Left renal cortex interstitium (tissue), 4 donors: ENCODE measurements around the gene TTLL3. TPM values are rescaled to one million over a fixed set of nuclear protein-coding genes. Genes with fewer than 3 reads are reported as not detected.

Experiments used
- polyA plus RNA-seq, 4 donors: library from polyadenylated mRNA; unstranded; fragments of 120-200 nt; gene quantifications; one replicate each; pipeline ENCODE4 v1.2.1, GENCODE V29; 2013; ENCODE audit not compliant: insufficient read length in 4 of 4

TTLL3 gene
- polyA plus RNA-seq, 4 donors, result 28.2 to 96.7 (median 60.5) TPM

Other genes with a start within 250 kb of the TTLL3 start
- gene MTMR14, start 160.8 kb upstream of the TTLL3 start, polyA plus RNA-seq, result 10 to 100 TPM; 32.4 to 36.4 (median 34.4) TPM
- under 1 TPM in 2 of 4 donors, not detected in 2; 0.14 to 0.30 TPM for gene CPNE9, start 106.4 kb upstream of the TTLL3 start, polyA plus RNA-seq
- 10 to 100 TPM; 17.9 to 23.9 (median 20.9) TPM for gene BRPF1, start 78.5 kb upstream of the TTLL3 start, polyA plus RNA-seq
- 10 to 100 TPM; 47.5 to 82.6 (median 57.0) TPM for gene OGG1, start 60.3 kb upstream of the TTLL3 start, polyA plus RNA-seq
- gene CAMK1, start 40.3 kb upstream of the TTLL3 start, polyA plus RNA-seq, result 10 to 100 TPM; 16.3 to 22.7 (median 21.7) TPM
- 10 to 100 TPM; 58.7 to 85.3 (median 72.3) TPM for gene TADA3, start 17.8 kb upstream of the TTLL3 start, polyA plus RNA-seq
- gene ARPC4, start 17.2 kb upstream of the TTLL3 start, polyA plus RNA-seq, result 100 to 1,000 TPM; 113 to 161 (median 142) TPM
- gene RPUSD3, start 33.7 kb downstream of the TTLL3 start, polyA plus RNA-seq, result 10 to 100 TPM; 28.5 to 43.9 (median 36.5) TPM
- gene CIDEC, start 70.0 kb downstream of the TTLL3 start, polyA plus RNA-seq, result under 1 TPM in 2 of 4 donors, not detected in 2; 0.17 to 0.21 TPM
- gene JAGN1, start 80.3 kb downstream of the TTLL3 start, polyA plus RNA-seq, result 10 to 100 TPM; 41.8 to 50.7 (median 44.4) TPM
- 10 to 100 TPM; 10.3 to 20.3 (median 12.1) TPM for gene IL17RE, start 92.6 kb downstream of the TTLL3 start, polyA plus RNA-seq
- 10 to 100 TPM; 37.8 to 47.6 (median 41.6) TPM for gene IL17RC, start 106.8 kb downstream of the TTLL3 start, polyA plus RNA-seq
- 10 to 100 TPM; 48.8 to 80.5 (median 65.6) TPM for gene CRELD1, start 123.6 kb downstream of the TTLL3 start, polyA plus RNA-seq
- 1 to 10 TPM; 2.9 to 6.6 (median 4.6) TPM for gene PRRT3, start 142.1 kb downstream of the TTLL3 start, polyA plus RNA-seq
- 100 to 1,000 TPM in 1 of 4 donors, 10 to 100 TPM in 3; 78.0 to 108 (median 84.2) TPM for gene EMC3, start 176.6 kb downstream of the TTLL3 start, polyA plus RNA-seq
- 10 to 100 TPM; 16.2 to 25.6 (median 20.4) TPM for gene FANCD2, start 216.2 kb downstream of the TTLL3 start, polyA plus RNA-seq